Activated CD4-positive, CD25-positive, alpha-beta regulatory T cell treated with anti-CD3 and anti-CD28 coated beads, Interleukin-2, amount 50 U/mL, for 24 hours (primary cell): Measurements from ENCODE around the gene UBQLN2.
"Not testable (repeated sequence)": the region's sequence is repeated elsewhere in the genome, so short reads cannot be mapped to it uniquely, and the experiment has no call there.

Experiments
- ATAC-seq, 2 donors: fragments of 150-1000 bp; cut with Tn5 transposase; one replicate each; pipeline ENCODE4 v1.10.0; 2021; ENCODE audit warnings: mild to moderate bottlenecking in 1 of 2, moderate library complexity in 1 of 2

Gene UBQLN2

GRCh38 chrX:56563231-56564161 is at the start of gene UBQLN2:
Gene UBQLN2, plus strand, starts transcription at chrX:56563627. Its CDS starts 247 bp downstream, at chrX:56563874.
- ATAC-seq: peak; percentile 75 to 77

- ATAC-seq: no peak
Observed at GRCh38 chrX:56519642-56520041, 43.8 kb upstream of the UBQLN2 start.

- ATAC-seq: not testable (repeated sequence)
Observed at GRCh38 chrX:56529482-56530007, 33.9 kb upstream of the UBQLN2 start.

GRCh38 chrX:56530011-56530410 is 33.4 kb upstream of the UBQLN2 start:
- ATAC-seq: no peak

- no peak for ATAC-seq
Observed at GRCh38 chrX:56550667-56551066, 12.8 kb upstream of the UBQLN2 start.

GRCh38 chrX:56554870-56555269 is 8.6 kb upstream of the UBQLN2 start:
- no peak for ATAC-seq

GRCh38 chrX:56557376-56557929 is 6.0 kb upstream of the UBQLN2 start:
- ATAC-seq: no peak

GRCh38 chrX:56564164-56564885 is 898 bp downstream of the UBQLN2 start:
- ATAC-seq: peak; percentile 53 to 63

GRCh38 chrX:56564921-56565840 is 1.8 kb downstream of the UBQLN2 start:
- ATAC-seq: no peak

- ATAC-seq: peak; percentile 31 to 39
Observed at GRCh38 chrX:56569378-56570057, 6.1 kb downstream of the UBQLN2 start.

- ATAC-seq: peak; percentile 68 to 80
Observed at GRCh38 chrX:56572975-56573374, 9.5 kb downstream of the UBQLN2 start.

- peak; percentile 51 to 57 for ATAC-seq
Observed at GRCh38 chrX:56574861-56575260, 11.4 kb downstream of the UBQLN2 start.

GRCh38 chrX:56576721-56577120 is 13.3 kb downstream of the UBQLN2 start:
- no peak for ATAC-seq

GRCh38 chrX:56588397-56589188 is 25.2 kb downstream of the UBQLN2 start:
- no peak for ATAC-seq

GRCh38 chrX:56591830-56592229 is 28.4 kb downstream of the UBQLN2 start:
- not testable (repeated sequence) for ATAC-seq

GRCh38 chrX:56600141-56600540 is 36.7 kb downstream of the UBQLN2 start:
- no peak for ATAC-seq

- no peak for ATAC-seq
Observed at GRCh38 chrX:56600987-56601386, 37.6 kb downstream of the UBQLN2 start.

GRCh38 chrX:56615282-56615681 is 51.9 kb downstream of the UBQLN2 start:
- ATAC-seq: no peak
